NCI-H774 (cell line): Measurements from ENCODE around the gene EFCAB9.

Experiments used
- DNase-seq: peaks from one replicate; lab custom pipeline; 2025; lab: John Stamatoyannopoulos, UW

EFCAB9 gene

GRCh38 chr5:172166030-172166826 is 27.7 kb upstream of the EFCAB9 start:
- DNase-seq, result no peak

- no peak for DNase-seq
Measured at GRCh38 chr5:172167895-172168294, 26.1 kb upstream of the EFCAB9 start.

DNA sequence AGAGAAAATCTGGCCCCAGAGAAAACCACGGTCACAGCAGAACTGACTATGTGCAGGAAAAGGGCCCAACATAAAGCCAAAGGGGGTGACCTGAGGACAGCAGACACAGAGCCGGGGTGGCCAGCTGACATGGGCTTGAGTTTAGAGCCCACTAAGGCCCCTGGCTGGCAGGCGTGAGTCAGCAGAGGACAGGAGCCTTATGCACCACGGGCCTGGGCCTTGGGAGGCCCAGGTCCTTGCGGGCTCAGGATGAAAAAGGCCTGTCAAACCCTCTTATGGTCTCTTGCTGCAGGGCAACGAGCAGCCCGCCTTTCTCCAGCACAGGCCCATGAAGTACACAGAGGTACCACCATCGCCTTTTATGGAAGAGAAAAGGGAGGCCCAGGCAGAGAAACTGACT is 25.7 kb upstream of the EFCAB9 start:
- DNase-seq, result no peak

GRCh38 chr5:172169216-172169615 is 24.8 kb upstream of the EFCAB9 start:
- no peak for DNase-seq

DNA sequence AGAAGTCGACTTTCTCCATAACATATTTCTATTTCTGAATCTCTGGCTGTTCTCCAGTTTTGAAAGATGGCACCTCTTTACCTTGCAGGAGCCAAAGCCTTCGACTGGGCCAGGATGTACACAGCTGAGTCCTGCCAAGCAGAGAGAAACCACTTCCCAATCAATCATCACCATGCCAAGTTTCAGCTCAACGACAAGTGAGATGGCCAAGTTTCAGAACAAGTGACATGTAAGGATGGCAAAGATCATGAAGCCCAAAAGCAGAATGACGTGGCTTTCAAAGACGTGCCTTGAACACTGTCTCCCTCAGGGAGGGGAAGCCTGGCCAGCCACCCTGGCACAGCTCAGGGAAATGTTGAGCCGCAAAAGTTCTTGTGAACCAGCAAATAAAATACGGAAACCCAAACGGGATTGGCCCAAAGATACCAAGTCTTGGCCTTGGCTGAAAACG is 23.7 kb upstream of the EFCAB9 start:
- DNase-seq, result no peak

- no peak for DNase-seq
Measured at GRCh38 chr5:172171118-172171517, 22.9 kb upstream of the EFCAB9 start.

GRCh38 chr5:172172912-172173563 is 20.9 kb upstream of the EFCAB9 start:
- DNase-seq, result no peak

DNA sequence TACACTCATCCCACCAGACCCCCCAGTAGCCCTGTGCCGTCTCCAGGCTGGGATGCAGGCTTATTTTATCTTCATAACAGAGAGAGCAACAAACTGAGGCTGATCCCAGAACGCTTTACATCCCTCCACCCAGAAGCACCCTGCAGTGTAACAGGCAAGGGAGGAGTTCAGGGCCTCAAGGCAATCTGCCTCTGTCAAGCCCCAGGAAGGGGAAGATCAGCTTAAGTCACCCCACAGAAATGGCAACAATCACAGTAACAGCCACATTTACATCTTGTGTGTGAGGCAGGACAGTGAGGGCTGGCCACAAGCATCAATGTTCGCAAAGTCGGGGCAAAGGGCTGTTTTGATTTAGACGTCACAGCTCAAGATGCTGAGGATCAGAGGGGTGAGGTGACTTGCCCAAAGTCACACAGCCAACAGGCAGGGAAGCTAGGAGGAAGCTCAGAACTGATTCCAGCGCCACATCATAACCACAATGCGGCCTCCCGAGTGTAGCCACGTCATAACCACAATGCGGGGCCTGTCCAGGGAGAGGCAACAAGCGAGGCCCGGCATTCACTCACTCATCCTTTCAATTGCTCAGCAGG is 20.3 kb upstream of the EFCAB9 start:
- no peak for DNase-seq

DNA sequence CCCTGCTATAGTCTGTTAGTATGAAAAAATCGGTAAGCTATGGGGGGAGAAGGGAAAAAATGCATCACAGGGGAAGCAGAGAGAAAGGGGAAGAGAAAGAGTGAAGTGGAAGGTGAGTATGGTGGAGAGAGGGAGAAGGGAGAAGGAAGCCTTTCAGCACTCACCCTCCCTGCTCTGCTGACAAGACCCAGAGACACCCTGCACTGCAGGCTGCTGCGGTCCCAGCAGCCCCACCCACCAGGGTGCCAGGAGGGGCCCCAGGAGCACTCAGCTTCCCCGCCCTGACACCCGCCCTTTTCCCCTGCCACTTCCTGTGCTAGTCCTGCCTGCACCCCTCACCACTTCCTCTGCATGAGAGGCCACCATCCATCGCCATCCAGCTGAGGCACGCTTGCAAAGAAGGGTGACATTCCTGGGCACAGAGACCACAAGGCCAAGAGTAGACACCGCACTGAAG is 18.7 kb upstream of the EFCAB9 start:
- DNase-seq, result no peak

DNA sequence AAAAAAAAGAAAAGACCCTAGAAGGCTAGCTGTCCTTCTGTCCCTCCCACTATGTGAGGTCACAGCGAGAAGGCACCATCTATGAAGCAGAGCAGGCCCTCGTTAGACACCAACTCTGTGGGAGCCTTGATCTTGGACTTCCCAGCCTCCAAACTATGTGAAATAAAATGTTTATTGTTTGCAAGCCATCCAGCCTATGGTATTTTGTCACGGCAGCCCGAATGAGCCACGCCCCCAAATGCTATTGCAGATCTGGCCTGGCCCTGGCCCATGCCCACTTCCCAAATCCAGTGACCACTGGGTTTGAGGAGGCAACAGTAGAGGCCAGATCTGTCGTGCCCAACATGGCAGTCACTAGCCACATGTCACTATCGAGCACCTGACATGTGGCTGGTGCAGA is 16.8 kb upstream of the EFCAB9 start:
- no peak for DNase-seq

DNA sequence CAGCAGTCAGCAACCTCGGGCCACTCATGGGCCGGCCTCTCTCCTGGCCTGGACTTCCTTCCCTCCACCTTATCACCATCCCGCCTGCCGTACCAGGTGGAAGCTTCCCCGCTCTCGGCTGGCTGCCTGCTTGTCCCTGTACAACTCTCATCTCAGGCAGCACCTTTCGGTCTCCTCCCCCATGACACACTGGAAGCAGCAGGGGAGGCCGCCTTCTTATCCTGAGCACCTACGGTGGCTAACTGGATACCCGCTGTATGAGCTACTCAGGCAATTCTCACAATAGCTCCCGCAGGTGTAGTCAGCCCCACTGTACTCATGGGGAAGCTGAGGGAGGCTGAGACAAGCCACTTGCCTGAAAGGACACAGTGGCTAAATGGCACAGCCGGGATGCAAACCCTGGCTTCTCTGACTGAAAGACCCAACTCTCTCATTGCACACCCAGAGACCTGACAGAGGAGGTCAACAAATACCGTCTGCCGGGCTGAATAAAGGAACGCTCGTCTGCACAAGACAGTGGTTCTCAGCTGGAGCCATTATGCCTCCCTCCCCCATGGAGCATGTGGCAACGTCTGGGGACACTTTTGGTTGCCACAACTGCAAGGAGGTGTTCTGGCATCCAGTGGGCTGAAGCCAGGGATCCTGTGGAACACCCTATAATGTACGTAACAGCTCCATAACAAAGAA is 15.5 kb upstream of the EFCAB9 start:
- no peak for DNase-seq

- no peak for DNase-seq
Measured at GRCh38 chr5:172178991-172179989, 14.7 kb upstream of the EFCAB9 start.

GRCh38 chr5:172180936-172181335 is 13.0 kb upstream of the EFCAB9 start:
- no peak for DNase-seq

- DNase-seq, result no peak
Measured at GRCh38 chr5:172182291-172182690, 11.7 kb upstream of the EFCAB9 start.

GRCh38 chr5:172183881-172184280 is 10.1 kb upstream of the EFCAB9 start:
- DNase-seq, result no peak

GRCh38 chr5:172185096-172185461 is 8.9 kb upstream of the EFCAB9 start:
- no peak for DNase-seq

GRCh38 chr5:172186114-172186695 is 7.8 kb upstream of the EFCAB9 start:
- no peak for DNase-seq

DNA sequence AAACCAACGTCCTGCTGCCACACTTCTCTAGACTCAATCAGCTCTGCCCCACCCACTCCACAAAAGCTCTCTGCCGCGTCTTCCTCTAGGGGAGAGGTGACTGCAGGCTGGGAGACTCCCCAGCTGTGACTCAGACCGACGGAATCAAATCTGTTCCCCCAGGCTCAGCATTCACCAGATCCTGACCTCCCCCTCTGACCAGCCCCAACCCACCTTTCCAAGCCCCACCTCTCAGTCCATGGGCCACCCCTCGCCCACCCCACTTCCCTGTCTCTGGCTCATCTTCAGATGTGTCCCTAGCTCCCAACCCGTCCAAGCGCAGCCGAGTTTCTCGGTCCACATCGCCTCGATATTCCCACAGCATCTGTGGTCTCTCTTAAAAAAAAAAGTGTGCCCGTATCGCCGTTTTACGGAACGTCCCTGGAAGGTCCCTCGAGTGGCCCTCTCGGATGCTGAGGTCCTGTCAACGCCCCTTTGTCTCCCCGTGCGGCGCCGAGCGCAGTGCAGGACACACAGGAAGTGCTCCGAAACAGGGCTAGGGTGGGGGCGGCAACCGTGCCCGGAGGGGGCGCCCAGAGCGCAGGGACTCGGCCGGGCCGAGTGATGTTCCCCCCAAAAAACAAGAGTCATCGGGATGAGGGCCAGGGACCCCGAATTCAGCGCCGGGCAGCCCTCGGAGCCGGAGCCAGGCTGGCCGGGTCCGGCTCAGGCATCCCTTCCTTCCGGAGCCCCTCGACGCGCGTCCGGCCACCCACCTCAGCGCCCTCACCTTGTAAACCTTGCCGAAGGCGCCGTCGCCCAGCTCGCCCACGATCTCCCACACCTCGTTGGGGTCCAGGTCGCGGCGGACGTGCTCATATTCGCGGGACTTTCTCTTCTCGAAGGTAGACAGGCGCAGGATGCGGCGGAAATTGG is 6.6 kb upstream of the EFCAB9 start:
- DNase-seq, result peak; percentile 20

- peak; percentile 88 for DNase-seq
Measured at GRCh38 chr5:172188033-172188892, 5.7 kb upstream of the EFCAB9 start, which contains the start of gene STK10. TSS of gene STK10 (minus strand) at chr5:172188224. CDS start at chr5:172188042, 182 bp downstream.
